ENCODE measurements around the gene ZC3H7B.

GRCh38 chr22:41301085-41302020 lies at the start of gene ZC3H7B:
- TF ChIP-seq CTCF (optimal IDR thresholded peaks at IDR 0.05 in 1 of 3, IDR thresholded peaks at IDR 0.05 in 1 of 3, conservative IDR thresholded peaks at IDR 0.05 in 1 of 3; ENCODE audit: extremely low read depth in 1 of 3, insufficient read depth in 2 of 3, low read length in 3 of 3): peak; percentile 34 to 69 (median 50)
- no peak for TF ChIP-seq EZH2 (IDR thresholded peaks at IDR 0.05; ENCODE audit: low read length)

Measured in keratinocyte (primary cell).